ENCODE results near the gene KCNT2. TPM values are rescaled to one million over a fixed set of nuclear protein-coding genes. Genes with fewer than 3 reads are reported as not detected.

The KCNT2 gene
- total and polyA plus RNA-seq, 9 of the 15 experiments (the other 6 are each of a cell fraction or from before 2014, with no cell fraction given) = 0.13 to 0.73 (median 0.28) TPM

- ChIA-PET POLR2A (interaction anchor here (1.3 kb wide), 1 partner anchor 15 kb away, joined by 4 read pairs; no protein-coding TSS in a partner anchor), CTCF (ENCODE audit: low intra/inter-chr PET ratio) (no interaction called here)
- Histone ChIP-seq H3K4me1 (replicated peaks in 1 of 2; ENCODE audit: control insufficient read depth in 2 of 2, insufficient read depth in 2 of 2, low read length in 2 of 2) (peaks cover 0 to 3% of the 10 kb centered on the region in 2 experiments; a peak in 1 of 5 replicates), H3K79me2 (ENCODE audit: control insufficient read depth, insufficient read depth, low read length) (no peaks in the 10 kb centered on the region), H3K27me3 (ENCODE audit: control insufficient read depth in 2 of 2, insufficient read depth in 2 of 2, low read length in 2 of 2) (no peaks in the 10 kb centered on the region), H2AFZ (ENCODE audit: low read depth, low read length) (no peak overlapping the region), H3K27ac (ENCODE audit: extremely low read depth, low read depth, low read length) (no peak overlapping the region), H3K4me2 (ENCODE audit: insufficient read depth, low read length) (no peak overlapping the region), H3K9ac (ENCODE audit: insufficient read depth in 1 of 2, low read depth in 2 of 2, low read length in 2 of 2) (no peak overlapping the region), H3K4me3 (no peak overlapping the region), H3K9me3 (replicated peaks; ENCODE audit: control insufficient read depth, insufficient read depth, low read depth, low read length) (0 out of 2 replicates have a peak, but pooled peaks cover 1% of the 10 kb centered on the region), H3K36me3 (ENCODE audit: control insufficient read depth, insufficient read depth, low read length) (no peaks in the 10 kb centered on the region), H4K20me1 (replicated peaks; ENCODE audit: control insufficient read depth, insufficient read depth, low read length) (no peaks in the 10 kb centered on the region), H3K9me1 (ENCODE audit: control insufficient read depth, insufficient read depth, low read length) (no peaks in the 10 kb centered on the region)
- no TSS peak for BruUV-seq (replicated peaks)
- 5% methylated on average over 3 of the region's 3 CpGs for WGBS (ENCODE audit: insufficient coverage, low coverage, missing lambda C conversion rate)
- no peak for ATAC-seq
- in situ Hi-C loops (cut with MboI) (no loop called here), intact Hi-C loops (cut with micrococcal nuclease) (no loop called here)
- DNase-seq (ENCODE audit: extremely low read depth in 1 of 4, low spot score in 3 of 4) = no peak
- no peak for FAIRE-seq
- no peak for TF ChIP-seq STAT6 (CRISPR knock-in tag; IDR thresholded peaks at IDR 0.05)
- TF ChIP-seq ATF7 (IDR thresholded peaks at IDR 0.05) = no peak
- TF ChIP-seq TARDBP (IDR thresholded peaks at IDR 0.05) = no peak
- no peak for TF ChIP-seq SAFB (IDR thresholded peaks at IDR 0.05; ENCODE audit: borderline replicate concordance, low read depth, low read length)
- TF ChIP-seq THRA (IDR thresholded peaks at IDR 0.05) = no peak
- no peak for TF ChIP-seq ZNF121 (CRISPR knock-in tag; conservative IDR thresholded peaks at IDR 0.05)
- no peak for TF ChIP-seq ZHX1 (conservative IDR thresholded peaks at IDR 0.05; ENCODE audit: low read length)
- no peak for TF ChIP-seq JUND (IDR thresholded peaks at IDR 0.05; ENCODE audit: borderline replicate concordance, low read depth, low read length)
- no peak for TF ChIP-seq JUND (tag; IDR thresholded peaks at IDR 0.05; ENCODE audit: borderline replicate concordance, low read depth, low read length)
- TF ChIP-seq SMARCB1 (IDR thresholded peaks at IDR 0.05; ENCODE audit: insufficient read length, low read depth) = no peak
- TF ChIP-seq ADNP (tag; IDR thresholded peaks at IDR 0.05) = no peak
- TF ChIP-seq CREB1 (IDR thresholded peaks at IDR 0.05) = no peak
- no peak for TF ChIP-seq CREB1 (CRISPR knock-in tag; IDR thresholded peaks at IDR 0.05)
- no peak for TF ChIP-seq TAF15 (IDR thresholded peaks at IDR 0.05; ENCODE audit: low read depth, low read length)
- TF ChIP-seq ZNF764 (CRISPR knock-in tag; IDR thresholded peaks at IDR 0.05; ENCODE audit: low read depth) = no peak
- TF ChIP-seq TAF1 (IDR thresholded peaks at IDR 0.05; ENCODE audit: control insufficient read depth, extremely low read depth, insufficient read depth, low read length, severe bottlenecking) = no peak
Measured at GRCh38 chr1:196611873-196612272, 3.6 kb upstream of the KCNT2 start.
